HCT116 (cell line): Measurements from ENCODE around the gene DHODH. TPM values are rescaled to one million over a fixed set of nuclear protein-coding genes. Genes with fewer than 3 reads are reported as not detected.

Experiments used
- ATAC-seq: fragments of 200-7000 bp; cut with Tn5 transposase; 2 replicates; pipeline ENCODE4 v1.9.1; 2020; ENCODE audit warnings: mild to moderate bottlenecking, moderate library complexity
- BruUV-seq: library from RNA; stranded (reverse); fragments of 400-500 nt; replicated peaks from 2 replicates; lab custom pipeline; 2021; lab: Mats Ljungman, UMichigan
- CTCF ChIA-PET: fragments of 300-600 bp; sonication (Branson Sonifier 250); formaldehyde crosslinking; loops from one replicate; lab custom pipeline; 2021; ENCODE audit warnings: antibody characterized with exemption; lab: Charles Lee
- POLR2A ChIA-PET: fragments of 300-600, 350-600 bp; sonication (Branson Sonifier 250); formaldehyde crosslinking; loops from one replicate; lab custom pipeline; 2021; ENCODE audit warnings: antibody characterized with exemption; lab: Charles Lee
- RAD21 ChIA-PET, 2 experiments: fragments of 300-600 bp; sonication (Branson Sonifier 250); formaldehyde crosslinking; loops; one replicate each; lab custom pipeline; 2023; ENCODE audit warnings: low total read pairs in 2 of 2; ENCODE audit not compliant: uncharacterized antibody in 2 of 2, unreplicated experiment in 2 of 2, low non-redundant PET in 1 of 2; lab: Charles Lee
- DNase-seq: peaks from one replicate; pipeline ENCODE4 v3.0.0-alpha.2; 2010; ENCODE audit warnings: low read depth, low spot score
- H2AFZ ChIP-seq: fragments of 200-600 bp; shearing (Covaris generic), sonication (generic); 2 replicates; pipeline ENCODE4 v1.6.1; 2017; ENCODE audit warnings: low read depth, mixed run types, mixed read lengths, antibody characterized with exemption, low read length; ENCODE audit not compliant: poor library complexity, severe bottlenecking
- H3K27ac ChIP-seq: 2 replicates; pipeline ENCODE4 v1.5.1; 2012; ENCODE audit warnings: low read depth, low read length
- H3K27me3 ChIP-seq: fragments of 200-600 bp; sonication (generic); 2 replicates; pipeline ENCODE4 v1.6.1; 2016; ENCODE audit warnings: mixed run types, low read length, mixed read lengths; ENCODE audit not compliant: insufficient read depth
- H3K36me3 ChIP-seq, 2 experiments: fragments of 200-500 bp in 1 of 2; fragments of 200-600 bp in 1 of 2; sonication (Bioruptor generic) in 1 of 2; sonication (generic) in 1 of 2; 2 replicates each; pipeline versions ENCODE4 v1.5.1 to v1.6.1; 2014 to 2016; ENCODE audit warnings: low read length in 2 of 2, inconsistent platforms in 1 of 2, mixed read lengths in 1 of 2, mixed run types in 1 of 2; ENCODE audit not compliant: insufficient read depth in 2 of 2, control insufficient read depth in 1 of 2
- H3K4me1 ChIP-seq, 2 experiments: fragments of 200-600 bp in 1 of 2; sonication (generic) in 1 of 2; 2 replicates each; pipeline versions ENCODE4 v1.5.1 to v1.6.1; 2012 to 2017; ENCODE audit warnings: low read length in 2 of 2, inconsistent platforms in 1 of 2, mild to moderate bottlenecking in 1 of 2, mixed read lengths in 1 of 2, mixed run types in 1 of 2, moderate library complexity in 1 of 2; ENCODE audit not compliant: insufficient read depth in 2 of 2, control insufficient read depth in 1 of 2
- H3K4me2 ChIP-seq: fragments of 200-600 bp; sonication (generic); 2 replicates; pipeline ENCODE4 v1.6.1; 2017; ENCODE audit warnings: mixed run types, low read length, mixed read lengths
- H3K4me3 ChIP-seq, 2 experiments: fragments of 200-600 bp in 1 of 2; sonication (generic) in 1 of 2; replicated peaks in 1 of 2; 2 replicates each; pipeline ENCODE4 v1.5.1; 2011 to 2016; ENCODE audit warnings: low read length in 2 of 2, control low read depth in 1 of 2, low read depth in 1 of 2, mild to moderate bottlenecking in 1 of 2, mixed read lengths in 1 of 2, mixed run types in 1 of 2
- H3K79me2 ChIP-seq: fragments of 200-600 bp; sonication (generic); 2 replicates; pipeline ENCODE4 v1.6.1; 2017; ENCODE audit warnings: mild to moderate bottlenecking, mixed run types, low read length, moderate library complexity, mixed read lengths; ENCODE audit not compliant: insufficient read depth
- H3K9ac ChIP-seq: fragments of 200-600 bp; sonication (generic); 2 replicates; pipeline ENCODE4 v1.6.1; 2016; ENCODE audit warnings: low read length, mixed read lengths
- H3K9me2 ChIP-seq: fragments of 200-600 bp; sonication (generic), shearing (Covaris generic); 2 replicates; pipeline ENCODE4 v1.6.1; 2017; ENCODE audit warnings: mixed run types, mild to moderate bottlenecking, moderate library complexity; ENCODE audit not compliant: insufficient read depth
- H3K9me3 ChIP-seq, 2 experiments: fragments of 200-500 bp in 1 of 2; fragments of 200-600 bp in 1 of 2; sonication (Bioruptor generic) in 1 of 2; sonication (generic) in 1 of 2; 2 replicates each; pipeline ENCODE4 v1.6.1; 2014 to 2017; ENCODE audit warnings: low read length in 2 of 2, mixed read lengths in 2 of 2, inconsistent platforms in 1 of 2, low read depth in 1 of 2, mild to moderate bottlenecking in 1 of 2, mixed run types in 1 of 2, moderate library complexity in 1 of 2; ENCODE audit not compliant: control insufficient read depth in 1 of 2, insufficient read depth in 1 of 2
- H4K20me1 ChIP-seq: fragments of 200-600 bp; sonication (generic), shearing (Covaris generic); 2 replicates; pipeline ENCODE4 v1.6.1; 2017; ENCODE audit warnings: mixed run types, mild to moderate bottlenecking, moderate library complexity; ENCODE audit not compliant: insufficient read depth
- CEBPB ChIP-seq: IDR thresholded peaks from 2 replicates; pipeline ENCODE4 v1.6.1; 2012; ENCODE audit warnings: low read depth
- ELF1 ChIP-seq: IDR thresholded peaks from 2 replicates; pipeline ENCODE4 v1.6.1; 2012; ENCODE audit warnings: low read depth, borderline replicate concordance
- EZH2 ChIP-seq: fragments of 200-600 bp; sonication (generic); IDR thresholded peaks from 2 replicates; pipeline ENCODE4 v1.6.1; 2017; ENCODE audit warnings: antibody characterized with exemption, mixed run types
- FOSL1 ChIP-seq: IDR thresholded peaks from 2 replicates; pipeline ENCODE4 v1.6.1; 2012; ENCODE audit warnings: low read depth
- JUND ChIP-seq: IDR thresholded peaks from 2 replicates; pipeline ENCODE4 v1.6.1; 2012
- POLR2AphosphoS5 ChIP-seq: IDR thresholded peaks from 2 replicates; pipeline ENCODE4 v1.6.1; 2011; ENCODE audit warnings: mild to moderate bottlenecking, low read depth, low read length, moderate library complexity
- REST ChIP-seq: IDR thresholded peaks from 2 replicates; pipeline ENCODE4 v1.6.1; 2012; ENCODE audit warnings: low read depth
- YY1 ChIP-seq: IDR thresholded peaks from 2 replicates; pipeline ENCODE4 v1.6.1; 2011; ENCODE audit warnings: low read length, low read depth, moderate library complexity, mild to moderate bottlenecking; ENCODE audit not compliant: insufficient replicate concordance; ENCODE audit errors: extremely low read depth
- ZFX ChIP-seq: fragments of 450-650 bp; IDR thresholded peaks from 2 replicates; pipeline ENCODE4 v1.6.1; 2017
- ZNF274 ChIP-seq: fragments of 200-500 bp; sonication (Bioruptor generic); IDR thresholded peaks from 2 replicates; pipeline ENCODE4 v1.6.1; 2014; ENCODE audit warnings: mild to moderate bottlenecking, low read depth, low read length, inconsistent platforms
- intact Hi-C: fragments of 100-400 bp; cut with micrococcal nuclease; formaldehyde crosslinking; loops from 2 replicates; pipeline ENCODE4 v1.10.0; 2022
- total RNA-seq: library from RNA; stranded (reverse); gene quantifications from one replicate; pipeline ENCODE4 v1.2.1, GENCODE V29; 2021; ENCODE audit not compliant: unreplicated experiment
- TF ChIP-seq, protein P1 (sequence below): IDR thresholded peaks from 2 replicates; pipeline ENCODE4 v1.6.1; 2011; ENCODE audit warnings: mild to moderate bottlenecking, low read length, moderate library complexity; ENCODE audit not compliant: insufficient replicate concordance; ENCODE audit errors: extremely low read depth

Gene DHODH
- total RNA-seq, 1 experiment from 2014 or later = 22.1 TPM

GRCh38 chr16:72022127-72022526, 13.6 kb downstream of the DHODH start (continued):
- no peak for TF ChIP-seq REST
- TF ChIP-seq ZFX = no peak
- TF ChIP-seq, protein P1, sequence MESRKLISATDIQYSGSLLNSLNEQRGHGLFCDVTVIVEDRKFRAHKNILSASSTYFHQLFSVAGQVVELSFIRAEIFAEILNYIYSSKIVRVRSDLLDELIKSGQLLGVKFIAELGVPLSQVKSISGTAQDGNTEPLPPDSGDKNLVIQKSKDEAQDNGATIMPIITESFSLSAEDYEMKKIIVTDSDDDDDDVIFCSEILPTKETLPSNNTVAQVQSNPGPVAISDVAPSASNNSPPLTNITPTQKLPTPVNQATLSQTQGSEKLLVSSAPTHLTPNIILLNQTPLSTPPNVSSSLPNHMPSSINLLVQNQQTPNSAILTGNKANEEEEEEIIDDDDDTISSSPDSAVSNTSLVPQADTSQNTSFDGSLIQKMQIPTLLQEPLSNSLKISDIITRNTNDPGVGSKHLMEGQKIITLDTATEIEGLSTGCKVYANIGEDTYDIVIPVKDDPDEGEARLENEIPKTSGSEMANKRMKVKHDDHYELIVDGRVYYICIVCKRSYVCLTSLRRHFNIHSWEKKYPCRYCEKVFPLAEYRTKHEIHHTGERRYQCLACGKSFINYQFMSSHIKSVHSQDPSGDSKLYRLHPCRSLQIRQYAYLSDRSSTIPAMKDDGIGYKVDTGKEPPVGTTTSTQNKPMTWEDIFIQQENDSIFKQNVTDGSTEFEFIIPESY = no peak
- no peak for TF ChIP-seq EZH2
- TF ChIP-seq POLR2AphosphoS5 = no peak
- no peak for TF ChIP-seq YY1
- TF ChIP-seq ELF1 = no peak
- no peak for TF ChIP-seq JUND

DNA sequence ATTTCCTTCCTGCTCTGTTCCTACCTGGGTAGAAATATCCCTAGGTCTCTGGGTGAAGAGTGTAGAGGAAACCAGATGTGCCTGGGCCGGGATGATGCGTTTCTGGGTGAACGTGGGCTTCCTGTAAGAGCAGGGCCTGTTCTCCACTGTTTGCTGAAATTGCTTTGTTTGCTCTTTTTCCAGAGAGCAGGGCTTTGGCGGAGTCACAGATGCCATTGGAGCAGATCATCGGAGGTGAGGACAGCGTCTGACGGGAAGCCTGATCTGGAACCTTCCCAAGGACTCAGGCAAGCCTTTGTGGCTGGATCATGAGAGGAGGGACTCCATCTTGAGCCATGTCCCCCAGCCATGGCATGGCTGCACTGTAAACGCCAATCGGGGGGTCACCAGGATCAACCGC, 15.4 kb downstream of the DHODH start:
- H3K27ac ChIP-seq = no peak overlapping the region
- no peak for DNase-seq
- no peak for ATAC-seq
- H2AFZ ChIP-seq = no peak overlapping the region
- H3K36me3 ChIP-seq = peaks cover 8 to 25% of the 10 kb centered on the region in 2 experiments; a peak in 3 of 4 replicates
- RAD21 ChIA-PET = no interaction called here
- TSS peak; percentile 18 for BruUV-seq
- H3K4me1 ChIP-seq = no peaks in the 10 kb centered on the region
- no peaks in the 10 kb centered on the region for H4K20me1 ChIP-seq
- no peaks in the 10 kb centered on the region for H3K27me3 ChIP-seq
- H3K4me3 ChIP-seq = no peak overlapping the region
- intact Hi-C loops = no loop called here
- CTCF ChIA-PET = no interaction called here
- POLR2A ChIA-PET = no interaction called here
- H3K9me3 ChIP-seq = no peaks in the 10 kb centered on the region
- H3K79me2 ChIP-seq = no peaks in the 10 kb centered on the region
- H3K4me2 ChIP-seq = no peak overlapping the region
- no peak for TF ChIP-seq JUND
- TF ChIP-seq CEBPB = no peak
- no peak for TF ChIP-seq ZNF274
- TF ChIP-seq FOSL1 = no peak
- H3K9ac ChIP-seq = no peak overlapping the region
- H3K9me2 ChIP-seq = no peaks in the 10 kb centered on the region
